Activated effector memory CD4-positive, alpha-beta T cell treated with Interleukin-2 at 50 U/mL for 16 hours (primary cell): ENCODE measurements around the gene MKRN1.
"Not testable (repeated sequence)": the region's sequence is repeated elsewhere in the genome, so short reads cannot be mapped to it uniquely, and the experiment has no call there.

Experiments
- DNase-seq: peaks from one replicate; pipeline ENCODE4 v3.0.0-alpha.2; 2020

The MKRN1 gene

GRCh38 chr7:140426130-140426529 lies 53.2 kb downstream of the MKRN1 start:
- DNase-seq = no peak

GRCh38 chr7:140425718-140426117 lies 53.6 kb downstream of the MKRN1 start:
- no peak for DNase-seq

- DNase-seq = no peak
Observed at GRCh38 chr7:140423501-140423900, 55.8 kb downstream of the MKRN1 start.

GRCh38 chr7:140421521-140421920 lies 57.8 kb downstream of the MKRN1 start:
- DNase-seq = no peak

- DNase-seq = no peak
Observed at GRCh38 chr7:140418653-140419052, 60.7 kb downstream of the MKRN1 start.

GRCh38 chr7:140418156-140418472 lies 61.2 kb downstream of the MKRN1 start:
- not testable (repeated sequence) for DNase-seq

- no peak for DNase-seq
Observed at GRCh38 chr7:140417456-140418155, 61.7 kb downstream of the MKRN1 start.

GRCh38 chr7:140416560-140416959 lies 62.7 kb downstream of the MKRN1 start:
- no peak for DNase-seq

- DNase-seq = not testable (repeated sequence)
Observed at GRCh38 chr7:140415816-140416215, 63.5 kb downstream of the MKRN1 start.

GRCh38 chr7:140415361-140415760 lies 63.9 kb downstream of the MKRN1 start:
- DNase-seq = no peak

GRCh38 chr7:140404565-140405065 lies 74.7 kb downstream of the MKRN1 start:
- no peak for DNase-seq

GRCh38 chr7:140403878-140404564 lies 75.3 kb downstream of the MKRN1 start, which contains the start of gene RAB19:
TSS of gene RAB19 (plus strand) at chr7:140404058. CDS start at chr7:140407647, 3,589 bp downstream.
- peak; percentile 42 for DNase-seq
